NT2/D1 (cell line): ENCODE data around the gene CALCB.

ENCODE experiments used
- DNase-seq: peaks from one replicate; pipeline ENCODE4 v3.0.0-alpha.2; 2011; ENCODE audit warnings: low read depth, low spot score
- H3K27me3 ChIP-seq: 2 replicates; pipeline ENCODE4 v1.6.0; 2011; ENCODE audit warnings: mild to moderate bottlenecking; ENCODE audit not compliant: insufficient read length, insufficient read depth
- H3K36me3 ChIP-seq: 2 replicates; pipeline ENCODE4 v1.6.1; 2011; ENCODE audit warnings: mild to moderate bottlenecking, low read length, mixed read lengths; ENCODE audit not compliant: insufficient read depth, insufficient read length
- H3K4me1 ChIP-seq: 2 replicates; pipeline ENCODE4 v1.5.1; 2011; ENCODE audit not compliant: insufficient read depth, insufficient read length
- H3K4me3 ChIP-seq: 2 replicates; pipeline ENCODE4 v1.5.1; 2011; ENCODE audit warnings: low read depth; ENCODE audit not compliant: insufficient read length
- H3K9ac ChIP-seq: 2 replicates; pipeline ENCODE4 v1.6.0; 2011; ENCODE audit warnings: low read depth; ENCODE audit not compliant: insufficient read length
- H3K9me3 ChIP-seq: 2 replicates; pipeline ENCODE4 v1.5.1; 2011; ENCODE audit warnings: mild to moderate bottlenecking, low read length; ENCODE audit not compliant: insufficient read depth
- SUZ12 ChIP-seq: IDR thresholded peaks from 2 replicates; pipeline ENCODE4 v1.6.1; 2011; ENCODE audit not compliant: insufficient read length, insufficient read depth; ENCODE audit errors: extremely low read depth
- YY1 ChIP-seq: IDR thresholded peaks from 2 replicates; pipeline ENCODE4 v1.6.1; 2011; ENCODE audit not compliant: insufficient read length, insufficient read depth
- ZNF274 ChIP-seq: IDR thresholded peaks from 2 replicates; pipeline ENCODE4 v1.6.1; 2011; ENCODE audit warnings: mild to moderate bottlenecking, low read depth, low read length

CALCB gene

GRCh38 chr11:15091175-15091574, 17.8 kb downstream of the CALCB start:
- H3K4me3 ChIP-seq, result no peak overlapping the region
- no peaks in the 10 kb centered on the region for H3K36me3 ChIP-seq
- DNase-seq, result no peak
- H3K27me3 ChIP-seq, result no peaks in the 10 kb centered on the region
- H3K4me1 ChIP-seq, result no peaks in the 10 kb centered on the region
- no peak overlapping the region for H3K9ac ChIP-seq
- H3K9me3 ChIP-seq, result no peaks in the 10 kb centered on the region
- no peak for TF ChIP-seq ZNF274
- no peak for TF ChIP-seq SUZ12
- TF ChIP-seq YY1, result no peak

GRCh38 chr11:15091625-15092024, 18.2 kb downstream of the CALCB start:
- Histone ChIP-seq H3K9ac (no peak overlapping the region), H3K9me3 (no peaks in the 10 kb centered on the region), H3K4me1 (no peaks in the 10 kb centered on the region), H3K36me3 (no peaks in the 10 kb centered on the region), H3K4me3 (no peak overlapping the region), H3K27me3 (no peaks in the 10 kb centered on the region)
- no peak for DNase-seq
- TF ChIP-seq ZNF274 (no peak), YY1 (no peak), SUZ12 (no peak)

GRCh38 chr11:15093432-15093831, 20.0 kb downstream of the CALCB start:
- DNase-seq, result no peak
- H3K9ac ChIP-seq, result no peak overlapping the region
- no peak for TF ChIP-seq SUZ12
- H3K27me3 ChIP-seq, result no peaks in the 10 kb centered on the region
- H3K9me3 ChIP-seq, result no peaks in the 10 kb centered on the region
- no peaks in the 10 kb centered on the region for H3K36me3 ChIP-seq
- H3K4me3 ChIP-seq, result no peak overlapping the region
- H3K4me1 ChIP-seq, result peaks cover 2% of the 10 kb centered on the region

- DNase-seq, result no peak
Observed at GRCh38 chr11:15095736-15096228, 22.4 kb downstream of the CALCB start.

GRCh38 chr11:15097411-15097810, 24.0 kb downstream of the CALCB start:
- H3K9me3 ChIP-seq, result no peaks in the 10 kb centered on the region
- H3K9ac ChIP-seq, result no peak overlapping the region
- H3K36me3 ChIP-seq, result no peaks in the 10 kb centered on the region

More at GRCh38 chr11:15095736-15096228, 22.4 kb downstream of the CALCB start:
- Histone ChIP-seq H3K9me3 (no peaks in the 10 kb centered on the region), H3K4me3 (no peak overlapping the region), H3K4me1 (peaks cover 2% of the 10 kb centered on the region), H3K36me3 (no peaks in the 10 kb centered on the region), H3K27me3 (no peaks in the 10 kb centered on the region), H3K9ac (no peak overlapping the region)
- no peak for TF ChIP-seq ZNF274
- TF ChIP-seq YY1, result no peak
- TF ChIP-seq SUZ12, result no peak

GRCh38 chr11:15099267-15099666, 25.9 kb downstream of the CALCB start:
- no peaks in the 10 kb centered on the region for H3K36me3 ChIP-seq
- H3K4me3 ChIP-seq, result no peak overlapping the region

More at GRCh38 chr11:15097411-15097810, 24.0 kb downstream of the CALCB start:
- no peak for DNase-seq
- no peaks in the 10 kb centered on the region for H3K27me3 ChIP-seq
- H3K4me1 ChIP-seq, result peaks cover 2% of the 10 kb centered on the region
- TF ChIP-seq ZNF274 (no peak), SUZ12 (no peak), YY1 (no peak)
- no peak overlapping the region for H3K4me3 ChIP-seq

GRCh38 chr11:15101072-15101709, 27.8 kb downstream of the CALCB start:
- Histone ChIP-seq H3K4me3 (no peak overlapping the region), H3K27me3 (no peaks in the 10 kb centered on the region), H3K9ac (no peak overlapping the region), H3K9me3 (no peaks in the 10 kb centered on the region), H3K4me1 (peaks cover 2% of the 10 kb centered on the region), H3K36me3 (no peaks in the 10 kb centered on the region)
- TF ChIP-seq ZNF274 (no peak), YY1 (no peak), SUZ12 (no peak)
- peak; percentile 52 for DNase-seq

More at GRCh38 chr11:15099267-15099666, 25.9 kb downstream of the CALCB start:
- Histone ChIP-seq H3K9ac (no peak overlapping the region), H3K27me3 (no peaks in the 10 kb centered on the region), H3K4me1 (peaks cover 2% of the 10 kb centered on the region), H3K9me3 (no peaks in the 10 kb centered on the region)
- TF ChIP-seq ZNF274 (no peak), YY1 (no peak), SUZ12 (no peak)
- DNase-seq, result no peak

- Histone ChIP-seq H3K9me3 (no peaks in the 10 kb centered on the region), H3K4me1 (no peaks in the 10 kb centered on the region), H3K4me3 (no peak overlapping the region), H3K27me3 (no peaks in the 10 kb centered on the region), H3K36me3 (no peaks in the 10 kb centered on the region), H3K9ac (no peak overlapping the region)
- no peak for DNase-seq
- no peak for TF ChIP-seq ZNF274
- no peak for TF ChIP-seq SUZ12
- no peak for TF ChIP-seq YY1
Observed at GRCh38 chr11:15104166-15104565, 30.8 kb downstream of the CALCB start.
